Esophagus squamous epithelium (tissue), 5 donors: Measurements from ENCODE around the gene TNFRSF14. TPM values are rescaled to one million over a fixed set of nuclear protein-coding genes. Genes with fewer than 3 reads are reported as not detected.

Source experiments
- DNase-seq: peaks from one replicate; lab custom pipeline; 2025; lab: John Stamatoyannopoulos, UW
- H3K27ac ChIP-seq, 4 donors: fragments of 200-600 bp; sonication (generic); one replicate each; pipeline ENCODE4 v1.5.1; 2016 to 2019; ENCODE audit warnings: mild to moderate bottlenecking in 1 of 4
- H3K27me3 ChIP-seq, 4 donors: fragments of 200-600 bp; sonication (generic); 1 replicate in 3 of 4; 2 replicates in 1 of 4; pipeline versions ENCODE4 v1.5.1 to v1.6.0; 2017 to 2021; ENCODE audit warnings: antibody characterized with exemption in 1 of 4
- H3K36me3 ChIP-seq, 3 donors: fragments of 200-600 bp; sonication (generic); one replicate each; pipeline ENCODE4 v1.5.1; 2016 to 2019
- H3K4me1 ChIP-seq, 3 donors: fragments of 200-600 bp; sonication (generic); one replicate each; pipeline ENCODE4 v1.5.1; 2017 to 2019
- H3K4me3 ChIP-seq, 4 donors: fragments of 200-600 bp; sonication (generic); 1 replicate in 3 of 4; 2 replicates in 1 of 4; pipeline ENCODE4 v1.5.1; 2016 to 2019; ENCODE audit warnings: mild to moderate bottlenecking in 2 of 4, moderate library complexity in 1 of 4
- H3K9me3 ChIP-seq, 3 donors: fragments of 200-600 bp; sonication (generic); one replicate each; pipeline ENCODE4 v1.5.1; 2016 to 2019
- POLR2A ChIP-seq, 4 donors: fragments of 450-650 bp; IDR thresholded peaks; one replicate each; pipeline ENCODE4 v1.6.1; 2017; ENCODE audit warnings: antibody characterized with exemption in 4 of 4, mild to moderate bottlenecking in 4 of 4, moderate library complexity in 3 of 4
- WGBS, 2 donors: methylation state at CpG; one replicate each; pipeline ENCODE4 v1.1.5; 2018; 5-methylcytosine and 5-hydroxymethylcytosine counted together
- intact Hi-C: fragments of 100-400 bp; cut with DNase I; formaldehyde crosslinking; loops from one replicate; pipeline ENCODE4 v1.15.0; 2022
- total RNA-seq, 4 donors: library from RNA; depleted of rRNA; stranded (reverse); fragments of >200 nt; gene quantifications; one replicate each; pipeline ENCODE4 v1.1.0, GENCODE V29; 2016
- TF ChIP-seq, protein P1 (sequence below), 6 experiments: fragments of 450-650 bp in 4 of 6; fragments of 200-600 bp in 2 of 6; sonication (generic) in 2 of 6; IDR thresholded peaks; one replicate each; pipeline ENCODE4 v1.5.1; 2016 to 2019; ENCODE audit warnings: antibody characterized with exemption in 6 of 6, mild to moderate bottlenecking in 4 of 6, moderate library complexity in 4 of 6
- donor health status: DM: yes; HTN: yes; CAD: no.

TNFRSF14 gene
- total RNA-seq, 4 donors from 2014 or later = 13.8 to 39.5 (median 19.6) TPM

DNA sequence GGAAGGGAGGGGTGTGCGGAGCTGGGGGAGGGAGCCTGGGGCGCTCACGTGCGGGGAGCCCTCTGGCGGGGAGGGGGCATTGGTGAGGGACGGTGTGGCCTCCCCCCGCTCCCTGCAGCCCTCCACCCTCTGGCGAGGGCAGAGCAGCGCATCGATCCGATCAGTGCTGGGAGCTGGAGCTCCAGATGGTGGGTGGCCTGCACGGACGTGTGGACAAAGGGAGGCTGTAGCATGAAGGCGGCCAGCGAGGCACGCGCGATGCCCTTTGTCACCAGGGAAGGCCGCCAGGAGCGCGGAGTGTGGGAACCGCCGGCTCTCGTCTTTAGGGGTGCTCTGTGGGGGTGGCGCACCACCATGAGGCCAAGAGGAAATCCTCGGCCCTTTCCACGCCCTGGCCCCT is 20.7 kb upstream of the TNFRSF14 start:
- Histone ChIP-seq H3K27ac (peak overlapping the region in 1 of 4 donors; percentile 63), H3K4me1 (peaks cover 50 to 76% (median 51%) of the 10 kb centered on the region in 3 donors), H3K4me3 (peak overlapping the region in 1 of 4 donors; percentile 5), H3K36me3 (no peaks in the 10 kb centered on the region), H3K27me3 (peaks cover 0 to 100% (median 0%) of the 10 kb centered on the region in 4 donors), H3K9me3 (no peaks in the 10 kb centered on the region)
- TF ChIP-seq, protein P1, sequence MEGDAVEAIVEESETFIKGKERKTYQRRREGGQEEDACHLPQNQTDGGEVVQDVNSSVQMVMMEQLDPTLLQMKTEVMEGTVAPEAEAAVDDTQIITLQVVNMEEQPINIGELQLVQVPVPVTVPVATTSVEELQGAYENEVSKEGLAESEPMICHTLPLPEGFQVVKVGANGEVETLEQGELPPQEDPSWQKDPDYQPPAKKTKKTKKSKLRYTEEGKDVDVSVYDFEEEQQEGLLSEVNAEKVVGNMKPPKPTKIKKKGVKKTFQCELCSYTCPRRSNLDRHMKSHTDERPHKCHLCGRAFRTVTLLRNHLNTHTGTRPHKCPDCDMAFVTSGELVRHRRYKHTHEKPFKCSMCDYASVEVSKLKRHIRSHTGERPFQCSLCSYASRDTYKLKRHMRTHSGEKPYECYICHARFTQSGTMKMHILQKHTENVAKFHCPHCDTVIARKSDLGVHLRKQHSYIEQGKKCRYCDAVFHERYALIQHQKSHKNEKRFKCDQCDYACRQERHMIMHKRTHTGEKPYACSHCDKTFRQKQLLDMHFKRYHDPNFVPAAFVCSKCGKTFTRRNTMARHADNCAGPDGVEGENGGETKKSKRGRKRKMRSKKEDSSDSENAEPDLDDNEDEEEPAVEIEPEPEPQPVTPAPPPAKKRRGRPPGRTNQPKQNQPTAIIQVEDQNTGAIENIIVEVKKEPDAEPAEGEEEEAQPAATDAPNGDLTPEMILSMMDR (IDR thresholded peaks at IDR 0.05) = no peak
- TF ChIP-seq POLR2A (IDR thresholded peaks at IDR 0.05) = no peak
- intact Hi-C loops = no loop called here
- 52 to 73% methylated on average over 3 to 14 of the region's 27 CpGs for WGBS, 2 donors
- DNase-seq = no peak

- peaks cover 47 to 76% (median 51%) of the 10 kb centered on the region in 3 donors for H3K4me1 ChIP-seq
- TF ChIP-seq POLR2A (IDR thresholded peaks at IDR 0.05) = no peak
- TF ChIP-seq, protein P1 (IDR thresholded peaks at IDR 0.05) = no peak
- H3K9me3 ChIP-seq = no peaks in the 10 kb centered on the region
- no peak overlapping the region for H3K27ac ChIP-seq
- peaks cover 0 to 100% (median 0%) of the 10 kb centered on the region in 4 donors for H3K27me3 ChIP-seq
- 73 to 74% methylated on average over 3 to 7 of the region's 9 CpGs for WGBS, 2 donors
- no peak for DNase-seq
- H3K36me3 ChIP-seq = no peaks in the 10 kb centered on the region
- intact Hi-C loops = no loop called here
- no peak overlapping the region for H3K4me3 ChIP-seq
Observed at GRCh38 chr1:2535981-2536380, 20.2 kb upstream of the TNFRSF14 start.

- peaks cover 0 to 98% (median 0%) of the 10 kb centered on the region in 4 donors for H3K27me3 ChIP-seq
- H3K36me3 ChIP-seq = no peaks in the 10 kb centered on the region
- H3K4me1 ChIP-seq = peaks cover 40 to 69% (median 44%) of the 10 kb centered on the region in 3 donors
- H3K27ac ChIP-seq = no peak overlapping the region
- no peaks in the 10 kb centered on the region for H3K9me3 ChIP-seq
- intact Hi-C loops = no loop called here
- no peak for DNase-seq
- no peak for TF ChIP-seq POLR2A (IDR thresholded peaks at IDR 0.05)
- TF ChIP-seq, protein P1 (IDR thresholded peaks at IDR 0.05) = no peak
- 39% methylated on average over 6 of the region's 9 CpGs; no CpG with 5 or more reads in 1 of the 2 donors for WGBS, 2 donors
- H3K4me3 ChIP-seq = no peak overlapping the region
Observed at GRCh38 chr1:2537784-2538115, 18.4 kb upstream of the TNFRSF14 start.

GRCh38 chr1:2538376-2538775 is 17.8 kb upstream of the TNFRSF14 start:
- intact Hi-C loops = no loop called here
- Histone ChIP-seq H3K4me1 (peaks cover 35 to 69% (median 40%) of the 10 kb centered on the region in 3 donors), H3K27me3 (peaks cover 0 to 93% (median 0%) of the 10 kb centered on the region in 4 donors), H3K36me3 (no peaks in the 10 kb centered on the region), H3K9me3 (no peaks in the 10 kb centered on the region), H3K4me3 (no peak overlapping the region), H3K27ac (no peak overlapping the region)
- no CpG with 5 or more reads among the region's 4 CpGs for WGBS, 2 donors
- no peak for DNase-seq
- TF ChIP-seq, protein P1 (IDR thresholded peaks at IDR 0.05) = no peak
- TF ChIP-seq POLR2A (IDR thresholded peaks at IDR 0.05) = no peak

GRCh38 chr1:2538872-2539271 is 17.3 kb upstream of the TNFRSF14 start:
- TF ChIP-seq, protein P1 (IDR thresholded peaks at IDR 0.05) = no peak
- no peak overlapping the region for H3K4me3 ChIP-seq
- H3K27me3 ChIP-seq = peaks cover 0 to 88% (median 0%) of the 10 kb centered on the region in 4 donors
- 100% methylated on average over 1 to 3 of the region's 8 CpGs for WGBS, 2 donors
- no peaks in the 10 kb centered on the region for H3K36me3 ChIP-seq
- no peaks in the 10 kb centered on the region for H3K9me3 ChIP-seq
- DNase-seq = no peak
- no peak overlapping the region for H3K27ac ChIP-seq
- intact Hi-C loops = no loop called here
- H3K4me1 ChIP-seq = peaks cover 31 to 69% (median 40%) of the 10 kb centered on the region in 3 donors
